SK-N-SH (cell line): Measurements from ENCODE around the gene RAPGEFL1. TPM values are rescaled to one million over a fixed set of nuclear protein-coding genes. Genes with fewer than 3 reads are reported as not detected.

ENCODE experiments used
- CTCF ChIA-PET: fragments of 300-600, 350-600 bp; formaldehyde crosslinking; extraction: SDS; loops from one replicate; lab custom pipeline; 2021; lab: Yijun Ruan, JAX
- POLR2A ChIA-PET: fragments of 350-600 bp; sonication (Branson Sonifier 250); formaldehyde crosslinking; extraction: SDS; loops from one replicate; lab custom pipeline; 2020; ENCODE audit warnings: antibody characterized with exemption, inconsistent platforms; lab: Yijun Ruan, JAX
- DNase-seq: peaks from one replicate; pipeline ENCODE4 v3.0.0; 2012
- H2AFZ ChIP-seq: fragments of 200-600 bp; sonication (generic); 2 replicates; pipeline ENCODE4 v1.8.1; 2016; ENCODE audit warnings: antibody characterized with exemption, mild to moderate bottlenecking, low read depth
- H3F3A ChIP-seq: fragments of 200-600 bp; sonication (generic); replicated peaks from 2 replicates; pipeline ENCODE3; 2016; ENCODE audit warnings: antibody characterized with exemption, mild to moderate bottlenecking; ENCODE audit not compliant: insufficient read depth
- H3K27ac ChIP-seq, 2 experiments: fragments of 200-500 bp in 1 of 2; fragments of 200-600 bp in 1 of 2; sonication (Bioruptor generic) in 1 of 2; sonication (generic), shearing (Covaris generic) in 1 of 2; 2 replicates each; pipeline versions ENCODE4 v1.5.1 to v1.6.1; 2014 to 2016; ENCODE audit warnings: low read depth in 2 of 2, inconsistent platforms in 1 of 2, low read length in 1 of 2, mild to moderate bottlenecking in 1 of 2, mixed read lengths in 1 of 2
- H3K27me3 ChIP-seq: fragments of 200-600 bp; sonication (generic), shearing (Covaris generic); 2 replicates; pipeline ENCODE4 v1.6.1; 2016; ENCODE audit warnings: mixed run types; ENCODE audit not compliant: insufficient read depth
- H3K36me3 ChIP-seq, 2 experiments: fragments of 200-500 bp in 1 of 2; fragments of 200-600 bp in 1 of 2; sonication (Bioruptor generic) in 1 of 2; sonication (generic) in 1 of 2; replicated peaks in 1 of 2; 2 replicates each; pipeline versions ENCODE3 to v1.5.1; 2014 to 2016; ENCODE audit warnings: low read length in 1 of 2, mild to moderate bottlenecking in 1 of 2; ENCODE audit not compliant: insufficient read depth in 2 of 2, control insufficient read depth in 1 of 2
- H3K4me1 ChIP-seq, 2 experiments: fragments of 200-500 bp in 1 of 2; fragments of 200-600 bp in 1 of 2; sonication (Bioruptor generic) in 1 of 2; sonication (generic), shearing (Covaris generic) in 1 of 2; 2 replicates each; pipeline versions ENCODE4 v1.5.1 to v1.6.1; 2014 to 2016; ENCODE audit warnings: low read depth in 1 of 2, low read length in 1 of 2, mixed run types in 1 of 2; ENCODE audit not compliant: insufficient read depth in 2 of 2, control insufficient read depth in 1 of 2
- H3K4me2 ChIP-seq: fragments of 200-600 bp; sonication (generic), shearing (Covaris generic); 2 replicates; pipeline ENCODE4 v1.6.1; 2017; ENCODE audit warnings: mixed run types
- H3K4me3 ChIP-seq, 2 experiments: fragments of 200-500 bp in 1 of 2; fragments of 200-600 bp in 1 of 2; sonication (Bioruptor generic) in 1 of 2; sonication (generic), shearing (Covaris generic) in 1 of 2; 2 replicates each; pipeline versions ENCODE4 v1.5.1 to v1.8.1; 2014 to 2016; ENCODE audit warnings: low read depth in 2 of 2, inconsistent platforms in 1 of 2, low read length in 1 of 2, mild to moderate bottlenecking in 1 of 2, mixed read lengths in 1 of 2, moderate library complexity in 1 of 2
- H3K79me2 ChIP-seq: fragments of 200-600 bp; sonication (generic); 2 replicates; pipeline ENCODE4 v1.8.1; 2017; ENCODE audit warnings: mild to moderate bottlenecking; ENCODE audit not compliant: insufficient read depth
- H3K9ac ChIP-seq: fragments of 200-600 bp; sonication (generic); 2 replicates; pipeline ENCODE4 v1.6.1; 2017; ENCODE audit warnings: mixed run types
- H3K9me2 ChIP-seq: fragments of 200-600 bp; sonication (generic); 2 replicates; pipeline ENCODE4 v1.6.1; 2017; ENCODE audit warnings: mixed run types
- H3K9me3 ChIP-seq: fragments of 200-600 bp; sonication (generic); 2 replicates; pipeline ENCODE4 v1.6.1; 2017; ENCODE audit warnings: mixed run types, mild to moderate bottlenecking, moderate library complexity
- H4K20me1 ChIP-seq: fragments of 200-600 bp; sonication (generic); 2 replicates; pipeline ENCODE4 v1.6.1; 2017; ENCODE audit warnings: mild to moderate bottlenecking, mixed run types; ENCODE audit not compliant: insufficient read depth
- CHD2 ChIP-seq: fragments of 150-350 bp; IDR thresholded peaks from 2 replicates; pipeline ENCODE4 v1.6.1; 2018; ENCODE audit warnings: low read length; ENCODE audit not compliant: partially characterized antibody
- ELF1 ChIP-seq: IDR thresholded peaks from 2 replicates; pipeline ENCODE4 v1.4.0; 2012
- EP300 ChIP-seq, 2 experiments: IDR thresholded peaks; 2 replicates each; pipeline versions ENCODE4 v1.4.0 to v1.6.1; 2012; ENCODE audit warnings: borderline replicate concordance in 1 of 2, low read depth in 1 of 2, low read length in 1 of 2
- GABPA ChIP-seq: IDR thresholded peaks from 2 replicates; pipeline ENCODE4 v1.4.0; 2012; ENCODE audit warnings: low read depth, mild to moderate bottlenecking
- GATA2 ChIP-seq: sonication (generic); formaldehyde crosslinking; IDR thresholded peaks from 2 replicates; pipeline ENCODE4 v1.5.0; 2020; ENCODE audit warnings: mild to moderate bottlenecking, missing genetic modification reagents
- IRF3 ChIP-seq: fragments of 150-350 bp; IDR thresholded peaks from 2 replicates; pipeline ENCODE4 v1.6.1; 2016; ENCODE audit warnings: mild to moderate bottlenecking, low read depth, low read length
- MAX ChIP-seq: IDR thresholded peaks from 2 replicates; pipeline ENCODE4 v1.4.0; 2012; ENCODE audit warnings: low read depth
- MXI1 ChIP-seq: IDR thresholded peaks from 2 replicates; pipeline ENCODE4 v1.6.1; 2012; ENCODE audit warnings: mild to moderate bottlenecking, low read depth, low read length, improper control_type of control experiment
- PBX3 ChIP-seq: IDR thresholded peaks from 2 replicates; pipeline ENCODE4; 2012
- POLR2AphosphoS5 ChIP-seq: IDR thresholded peaks from 2 replicates; pipeline ENCODE4 v1.6.1; 2012; ENCODE audit warnings: low read depth, low read length
- RCOR1 ChIP-seq: fragments of 150-350 bp; IDR thresholded peaks from 2 replicates; pipeline ENCODE4 v1.6.1; 2017; ENCODE audit warnings: antibody characterized with exemption, low read length
- REST ChIP-seq: IDR thresholded peaks from 2 replicates; pipeline ENCODE4 v1.6.1; 2012; ENCODE audit warnings: mild to moderate bottlenecking, low read depth, low read length, moderate library complexity
- RXRA ChIP-seq: IDR thresholded peaks from 2 replicates; pipeline ENCODE4 v1.4.0; 2012; ENCODE audit warnings: low read depth, mild to moderate bottlenecking, borderline replicate concordance
- SMC3 ChIP-seq: IDR thresholded peaks from 2 replicates; pipeline ENCODE4 v1.6.1; 2012; ENCODE audit warnings: low read depth, low read length, improper control_type of control experiment
- TAF1 ChIP-seq: IDR thresholded peaks from 2 replicates; pipeline ENCODE4 v1.6.1; 2012; ENCODE audit warnings: low read depth, mild to moderate bottlenecking, low read length, moderate library complexity, borderline replicate concordance
- TCF12 ChIP-seq: IDR thresholded peaks from 2 replicates; pipeline ENCODE4 v1.4.0; 2012
- YY1 ChIP-seq: IDR thresholded peaks from 2 replicates; pipeline ENCODE4 v1.4.0; 2012; ENCODE audit warnings: low read depth, mild to moderate bottlenecking
- WGBS: methylation state at CpG from one replicate; pipeline ENCODE4 v1.1.6; 2017; ENCODE audit warnings: low lambda C conversion rate; 5-methylcytosine and 5-hydroxymethylcytosine counted together
- polyA plus RNA-seq, 3 experiments: library from polyadenylated mRNA; depleted of rRNA; stranded (reverse); fragments of >200 nt; gene quantifications; 2 replicates each; pipeline ENCODE4 v1.2.3, GENCODE V29; 2012

RAPGEFL1 gene
- polyA plus RNA-seq, 1 of the 3 experiments (the other 2 are of a cell fraction): 5.9 TPM

- no peaks in the 10 kb centered on the region for H4K20me1 ChIP-seq
- peaks cover 73 to 84% of the 10 kb centered on the region in 2 experiments for H3K36me3 ChIP-seq
- no peaks in the 10 kb centered on the region for H3K27me3 ChIP-seq
- TF ChIP-seq GATA2 (CRISPR knock-in tag) (no peak), POLR2AphosphoS5 (no peak), YY1 (no peak), TAF1 (no peak), RXRA (no peak), GABPA (no peak), EP300 (IDR thresholded peaks at IDR 0.05; ENCODE audit: borderline replicate concordance in 1 of 2, low read depth in 1 of 2, low read length in 1 of 2) (no peak), REST (no peak), CHD2 (no peak), ELF1 (no peak), RCOR1 (no peak), IRF3 (no peak), MAX (no peak), SMC3 (no peak), PBX3 (no peak), TCF12 (no peak), MXI1 (no peak)
- H3K79me2 ChIP-seq: peaks cover 10% of the 10 kb centered on the region
- no peaks in the 10 kb centered on the region for H3K9me2 ChIP-seq
- no peak for DNase-seq
- H3K4me1 ChIP-seq: peaks cover 0 to 3% of the 10 kb centered on the region in 2 experiments; a peak in 2 of 4 replicates
- no peaks in the 10 kb centered on the region for H3K9me3 ChIP-seq
- no peak overlapping the region for H3K4me2 ChIP-seq
- ChIA-PET POLR2A (interaction anchor here (1.0 to 1.9 kb wide), 2 partner anchors 10 to 55 kb away, joined by 4 to 6 read pairs; partner anchors contain the start of gene RAPGEFL1), CTCF (interaction anchor here (0.6 to 5.6 kb wide), 32 partner anchors 10 to 164 kb away, joined by 3 to 89 read pairs (median 6); partner anchors contain the start of genes CASC3, CSF3, RAPGEFL1 and THRA)
- no peak overlapping the region for H2AFZ ChIP-seq
- peak overlapping the region; percentile 37; a peak in 2 of 4 replicates for H3K27ac ChIP-seq
- H3K4me3 ChIP-seq: no peak overlapping the region
- H3K9ac ChIP-seq: no peak overlapping the region
- peaks cover 39% of the 10 kb centered on the region for H3F3A ChIP-seq
- WGBS: 97% methylated on average over 3 of the region's 3 CpGs
Measured at GRCh38 chr17:40167685-40168261, 9.5 kb upstream of the RAPGEFL1 start.
